ENCODE measurements around the gene FBLN1.

GRCh38 chr22:45550416-45550815 lies 47.7 kb downstream of the FBLN1 start:
- no peak for TF ChIP-seq GATA3 (IDR thresholded peaks at IDR 0.05; ENCODE audit: low read depth, low read length)
- TF ChIP-seq GATA2 (IDR thresholded peaks at IDR 0.05; ENCODE audit: low read depth, low read length), result no peak

Measured in SH-SY5Y (cell line).